HepG2 (cell line): ENCODE measurements around the gene APOC3. TPM values are rescaled to one million over a fixed set of nuclear protein-coding genes. Genes with fewer than 3 reads are reported as not detected.

ENCODE experiments used
- ARHGAP35 ChIP-seq: sonication (generic); formaldehyde crosslinking; IDR thresholded peaks from 2 replicates; pipeline ENCODE4 v1.9.0; 2022; ENCODE audit warnings: mild to moderate bottlenecking, inconsistent platforms, moderate library complexity, missing genetic modification reagents, borderline replicate concordance
- HMG20A ChIP-seq: IDR thresholded peaks from 2 replicates; pipeline ENCODE4 v1.6.1; 2016; ENCODE audit warnings: borderline replicate concordance
- KLF16 ChIP-seq, 2 experiments: sonication (generic) in 1 of 2; formaldehyde crosslinking in 1 of 2; IDR thresholded peaks; 2 replicates each; pipeline versions ENCODE4 v1.6.1 to v1.8.0; 2016 to 2023; ENCODE audit warnings: missing genetic modification reagents in 2 of 2, missing compliant biosample characterization in 1 of 2
- LCORL ChIP-seq, 2 experiments: fragments of 450-650 bp in 1 of 2; sonication (generic) in 1 of 2; formaldehyde crosslinking in 1 of 2; IDR thresholded peaks; 2 replicates each; pipeline versions ENCODE4 v1.5.0 to v1.6.1; 2017 to 2020; ENCODE audit warnings: antibody characterized with exemption in 1 of 2, missing genetic modification reagents in 1 of 2
- MED8 ChIP-seq: sonication (generic); formaldehyde crosslinking; IDR thresholded peaks from 2 replicates; pipeline ENCODE4 v1.8.1; 2023; ENCODE audit warnings: mild to moderate bottlenecking, missing genetic modification reagents; ENCODE audit not compliant: insufficient replicate concordance
- MEF2D ChIP-seq: sonication (generic); formaldehyde crosslinking; IDR thresholded peaks from 2 replicates; pipeline ENCODE4 v1.5.1; 2020; ENCODE audit warnings: mild to moderate bottlenecking, missing genetic modification reagents
- MXI1 ChIP-seq: IDR thresholded peaks from 3 replicates; pipeline ENCODE4 v1.6.1; 2012; ENCODE audit warnings: low read depth, low read length, inconsistent platforms, borderline replicate concordance
- NRL ChIP-seq: sonication (generic); formaldehyde crosslinking; IDR thresholded peaks from 2 replicates; pipeline ENCODE4 v1.5.0; 2020; ENCODE audit warnings: missing genetic modification reagents, mild to moderate bottlenecking, moderate library complexity, borderline replicate concordance
- POLR2G ChIP-seq: fragments of 200-400 bp; formaldehyde crosslinking; IDR thresholded peaks from 2 replicates; pipeline ENCODE4 v1.6.1; 2018; ENCODE audit warnings: mild to moderate bottlenecking, low read depth, low read length, moderate library complexity
- RAD51 ChIP-seq: fragments of 450-650 bp; IDR thresholded peaks from 2 replicates; pipeline ENCODE4 v1.6.1; 2016; ENCODE audit warnings: borderline replicate concordance
- RCOR2 ChIP-seq: IDR thresholded peaks from 2 replicates; pipeline ENCODE4 v1.6.1; 2016; ENCODE audit warnings: missing biosample characterization, missing genetic modification reagents
- SMYD3 ChIP-seq: sonication (generic); formaldehyde crosslinking; IDR thresholded peaks from 2 replicates; pipeline ENCODE4 v1.8.1; 2023; ENCODE audit warnings: mild to moderate bottlenecking, missing genetic modification reagents
- SOX6 ChIP-seq, 2 experiments: fragments of 450-650 bp in 1 of 2; sonication (generic) in 1 of 2; formaldehyde crosslinking in 1 of 2; IDR thresholded peaks; 2 replicates each; pipeline versions ENCODE4 v1.4.0 to v1.6.1; 2017 to 2020; ENCODE audit warnings: antibody characterized with exemption in 1 of 2, mild to moderate bottlenecking in 1 of 2, missing genetic modification reagents in 1 of 2
- ZFP41 ChIP-seq: sonication (generic); formaldehyde crosslinking; IDR thresholded peaks from 2 replicates; pipeline ENCODE4 v1.4.0; 2020; ENCODE audit warnings: mild to moderate bottlenecking, missing genetic modification reagents, borderline replicate concordance
- ZMYM3 ChIP-seq: sonication (generic); formaldehyde crosslinking; IDR thresholded peaks from 2 replicates; pipeline ENCODE4 v1.5.1; 2020; ENCODE audit warnings: mild to moderate bottlenecking, missing genetic modification reagents
- ZNF256 ChIP-seq: sonication (generic); formaldehyde crosslinking; conservative IDR thresholded peaks from 2 replicates; pipeline ENCODE4 v1.4.0; 2020; ENCODE audit warnings: missing genetic modification reagents
- ZNF501 ChIP-seq: sonication (generic); formaldehyde crosslinking; IDR thresholded peaks from 2 replicates; pipeline ENCODE4 v1.5.1; 2020; ENCODE audit warnings: mild to moderate bottlenecking, moderate library complexity, missing genetic modification reagents
- ZNF530 ChIP-seq: sonication (generic); formaldehyde crosslinking; IDR thresholded peaks from 2 replicates; pipeline ENCODE4 v1.5.0; 2020; ENCODE audit warnings: low read depth, mild to moderate bottlenecking, missing genetic modification reagents
- ZNF766 ChIP-seq: sonication (generic); formaldehyde crosslinking; IDR thresholded peaks from 2 replicates; pipeline ENCODE4 v1.5.0; 2020; ENCODE audit warnings: missing genetic modification reagents, borderline replicate concordance
- ZSCAN29 ChIP-seq: sonication (generic); formaldehyde crosslinking; conservative IDR thresholded peaks from 2 replicates; pipeline ENCODE4 v1.4.0; 2020; ENCODE audit warnings: mild to moderate bottlenecking, missing genetic modification reagents
- polyA plus RNA-seq, 8 experiments: library from polyadenylated mRNA; depleted of rRNA in 3 of 8; stranded (reverse) in 7 of 8; unstranded in 1 of 8; fragments of >200 nt; fragmentation: Illumina TruSeq in 4 of 8; extraction: Trizol in 4 of 8; gene quantifications; 2 replicates each; pipeline versions ENCODE4 v1.2.1 to v1.2.3, GENCODE V29; 2011 to 2016; ENCODE audit warnings: low read depth in 4 of 8, missing spikeins in 1 of 8, mixed read lengths in 1 of 8; ENCODE audit not compliant: insufficient read depth in 1 of 8
- total RNA-seq, 5 experiments: library from RNA; depleted of rRNA; stranded (reverse); fragments of >200 nt; fragmentation: Illumina TruSeq; extraction: Trizol; gene quantifications; 2 replicates each; pipeline ENCODE4 v1.2.3, GENCODE V29; 2016; ENCODE audit warnings: low read depth in 1 of 5
- TF ChIP-seq, protein P1 (sequence below): sonication (generic); formaldehyde crosslinking; conservative IDR thresholded peaks from 2 replicates; pipeline ENCODE4 v1.4.0; 2020; ENCODE audit warnings: mild to moderate bottlenecking, missing genetic modification reagents, moderate library complexity
- TF ChIP-seq, protein P2 (sequence below): sonication (generic); formaldehyde crosslinking; IDR thresholded peaks from 2 replicates; pipeline ENCODE4 v1.4.0; 2020; ENCODE audit warnings: missing genetic modification reagents, borderline replicate concordance
- TF ChIP-seq, protein P3 (sequence below): sonication (generic); formaldehyde crosslinking; IDR thresholded peaks from 2 replicates; pipeline ENCODE4 v1.4.0; 2020; ENCODE audit warnings: mild to moderate bottlenecking, missing genetic modification reagents

APOC3 gene
- total and polyA plus RNA-seq, 2 of the 13 experiments (the other 11 are each of a cell fraction or from before 2014, with no cell fraction given): 314 to 687 TPM

DNA sequence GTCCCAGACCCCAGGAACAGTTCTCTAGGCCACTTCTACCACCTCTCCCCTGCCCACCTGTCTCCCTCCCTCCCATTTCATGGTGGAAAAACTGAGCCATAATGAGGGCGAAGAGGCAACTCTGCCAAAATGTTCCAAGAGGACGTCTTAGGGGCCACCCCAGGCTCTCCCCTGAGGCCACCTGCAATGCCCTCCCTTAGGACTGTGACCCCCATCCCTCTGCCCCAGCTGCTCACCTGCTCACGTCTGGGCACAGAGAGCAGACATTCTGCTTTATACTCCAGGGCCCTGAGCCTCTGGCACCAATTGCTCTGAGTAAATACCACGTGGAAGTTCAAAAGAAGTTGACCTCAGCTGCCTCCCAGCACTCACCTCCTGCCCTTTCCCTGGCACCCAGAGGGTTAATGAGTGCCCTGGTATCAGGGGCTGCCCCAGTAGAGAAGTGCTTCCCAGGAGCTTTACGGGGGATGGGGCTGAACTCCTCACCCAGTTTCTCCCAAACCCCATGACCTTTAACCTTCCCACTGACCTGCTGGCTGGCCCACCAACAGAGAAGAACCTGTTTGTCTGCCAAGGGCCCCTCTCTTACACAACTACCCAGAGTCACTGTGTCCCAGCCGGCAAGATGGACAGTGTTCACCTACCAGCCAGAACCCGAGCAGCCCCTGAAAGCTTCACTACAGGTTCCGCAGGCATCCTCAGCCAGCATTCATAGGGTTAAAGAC, 37.4 kb upstream of the APOC3 start (continued):
- TF ChIP-seq ARHGAP35 (CRISPR knock-in tag) (peak; percentile 35; the same call in 1 of the 2 replicates), SOX6 (IDR thresholded peaks at IDR 0.05) (no peak), SOX6 (CRISPR knock-in tag; IDR thresholded peaks at IDR 0.05) (peak; percentile 76), RCOR2 (CRISPR knock-in tag) (peak; percentile 62; the same call in 1 of the 2 replicates), SMYD3 (CRISPR knock-in tag) (no peak), NRL (no peak), KLF16 (CRISPR knock-in tag; IDR thresholded peaks at IDR 0.05) (0 out of 4 replicates have a peak, but pooled peaks of 1 of the 2 experiments have one; percentile 37), ZFP41 (no peak), LCORL (IDR thresholded peaks at IDR 0.05) (no peak), LCORL (CRISPR knock-in tag; IDR thresholded peaks at IDR 0.05) (peak; percentile 61; the same call in 1 of the 2 replicates), ZNF501 (CRISPR knock-in tag) (peak; percentile 43; the same call in 1 of the 2 replicates), ZNF256 (CRISPR knock-in tag) (no peak), ZMYM3 (peak; percentile 69), MEF2D (CRISPR knock-in tag) (no peak; the same call in 1 of the 2 replicates), MED8 (CRISPR knock-in tag) (peak; percentile 49), RAD51 (no peak), ZSCAN29 (no peak), MXI1 (peak; percentile 27; the same call in 1 of the 3 replicates), POLR2G (peak; percentile 84), ZNF530 (CRISPR knock-in tag) (no peak), HMG20A (CRISPR knock-in tag) (0 out of 2 replicates have a peak, but pooled peaks have one; percentile 44), ZNF766 (CRISPR knock-in tag) (0 out of 2 replicates have a peak, but pooled peaks have one; percentile 34)
- TF ChIP-seq, protein P1, sequence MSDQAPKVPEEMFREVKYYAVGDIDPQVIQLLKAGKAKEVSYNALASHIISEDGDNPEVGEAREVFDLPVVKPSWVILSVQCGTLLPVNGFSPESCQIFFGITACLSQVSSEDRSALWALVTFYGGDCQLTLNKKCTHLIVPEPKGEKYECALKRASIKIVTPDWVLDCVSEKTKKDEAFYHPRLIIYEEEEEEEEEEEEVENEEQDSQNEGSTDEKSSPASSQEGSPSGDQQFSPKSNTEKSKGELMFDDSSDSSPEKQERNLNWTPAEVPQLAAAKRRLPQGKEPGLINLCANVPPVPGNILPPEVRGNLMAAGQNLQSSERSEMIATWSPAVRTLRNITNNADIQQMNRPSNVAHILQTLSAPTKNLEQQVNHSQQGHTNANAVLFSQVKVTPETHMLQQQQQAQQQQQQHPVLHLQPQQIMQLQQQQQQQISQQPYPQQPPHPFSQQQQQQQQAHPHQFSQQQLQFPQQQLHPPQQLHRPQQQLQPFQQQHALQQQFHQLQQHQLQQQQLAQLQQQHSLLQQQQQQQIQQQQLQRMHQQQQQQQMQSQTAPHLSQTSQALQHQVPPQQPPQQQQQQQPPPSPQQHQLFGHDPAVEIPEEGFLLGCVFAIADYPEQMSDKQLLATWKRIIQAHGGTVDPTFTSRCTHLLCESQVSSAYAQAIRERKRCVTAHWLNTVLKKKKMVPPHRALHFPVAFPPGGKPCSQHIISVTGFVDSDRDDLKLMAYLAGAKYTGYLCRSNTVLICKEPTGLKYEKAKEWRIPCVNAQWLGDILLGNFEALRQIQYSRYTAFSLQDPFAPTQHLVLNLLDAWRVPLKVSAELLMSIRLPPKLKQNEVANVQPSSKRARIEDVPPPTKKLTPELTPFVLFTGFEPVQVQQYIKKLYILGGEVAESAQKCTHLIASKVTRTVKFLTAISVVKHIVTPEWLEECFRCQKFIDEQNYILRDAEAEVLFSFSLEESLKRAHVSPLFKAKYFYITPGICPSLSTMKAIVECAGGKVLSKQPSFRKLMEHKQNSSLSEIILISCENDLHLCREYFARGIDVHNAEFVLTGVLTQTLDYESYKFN (CRISPR knock-in tag): peak; percentile 83
- TF ChIP-seq, protein P2, sequence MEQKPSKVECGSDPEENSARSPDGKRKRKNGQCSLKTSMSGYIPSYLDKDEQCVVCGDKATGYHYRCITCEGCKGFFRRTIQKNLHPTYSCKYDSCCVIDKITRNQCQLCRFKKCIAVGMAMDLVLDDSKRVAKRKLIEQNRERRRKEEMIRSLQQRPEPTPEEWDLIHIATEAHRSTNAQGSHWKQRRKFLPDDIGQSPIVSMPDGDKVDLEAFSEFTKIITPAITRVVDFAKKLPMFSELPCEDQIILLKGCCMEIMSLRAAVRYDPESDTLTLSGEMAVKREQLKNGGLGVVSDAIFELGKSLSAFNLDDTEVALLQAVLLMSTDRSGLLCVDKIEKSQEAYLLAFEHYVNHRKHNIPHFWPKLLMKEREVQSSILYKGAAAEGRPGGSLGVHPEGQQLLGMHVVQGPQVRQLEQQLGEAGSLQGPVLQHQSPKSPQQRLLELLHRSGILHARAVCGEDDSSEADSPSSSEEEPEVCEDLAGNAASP (CRISPR knock-in tag): peak; percentile 98
- TF ChIP-seq, protein P3, sequence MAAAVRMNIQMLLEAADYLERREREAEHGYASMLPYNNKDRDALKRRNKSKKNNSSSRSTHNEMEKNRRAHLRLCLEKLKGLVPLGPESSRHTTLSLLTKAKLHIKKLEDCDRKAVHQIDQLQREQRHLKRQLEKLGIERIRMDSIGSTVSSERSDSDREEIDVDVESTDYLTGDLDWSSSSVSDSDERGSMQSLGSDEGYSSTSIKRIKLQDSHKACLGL: peak; percentile 23; the same call in 1 of the 2 replicates
